Fibroblast of skin of abdomen (primary cell): ENCODE measurements around the gene ARHGAP26.
A peak's percentile ranks its signal among the peaks of the same experiment; 100 is the strongest.

Experiments used
- DNase-seq: peaks from one replicate; pipeline ENCODE4 v3.0.0-alpha.2; 2013

ARHGAP26 gene

DNA sequence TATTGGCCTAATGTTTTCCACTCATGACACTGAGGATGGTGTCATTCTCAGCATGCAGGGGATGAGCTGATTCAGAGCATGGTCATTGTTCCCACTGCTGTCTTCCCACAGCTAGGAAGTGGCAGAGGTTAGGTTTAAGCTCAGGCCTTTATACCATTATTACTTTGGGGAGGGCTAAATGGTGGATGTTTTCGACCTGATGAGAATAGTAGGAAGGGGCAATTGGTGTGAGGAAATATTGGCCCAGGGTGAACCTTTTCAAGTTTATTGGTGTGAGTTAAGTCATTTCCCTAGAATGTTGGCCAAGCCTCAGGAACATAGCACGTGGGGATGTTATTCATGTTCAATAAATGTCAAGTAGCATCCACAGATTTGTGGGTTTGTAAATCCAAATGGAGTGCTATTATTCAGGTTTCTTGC is 59.6 kb downstream of the ARHGAP26 start:
- DNase-seq = peak; percentile 73

DNA sequence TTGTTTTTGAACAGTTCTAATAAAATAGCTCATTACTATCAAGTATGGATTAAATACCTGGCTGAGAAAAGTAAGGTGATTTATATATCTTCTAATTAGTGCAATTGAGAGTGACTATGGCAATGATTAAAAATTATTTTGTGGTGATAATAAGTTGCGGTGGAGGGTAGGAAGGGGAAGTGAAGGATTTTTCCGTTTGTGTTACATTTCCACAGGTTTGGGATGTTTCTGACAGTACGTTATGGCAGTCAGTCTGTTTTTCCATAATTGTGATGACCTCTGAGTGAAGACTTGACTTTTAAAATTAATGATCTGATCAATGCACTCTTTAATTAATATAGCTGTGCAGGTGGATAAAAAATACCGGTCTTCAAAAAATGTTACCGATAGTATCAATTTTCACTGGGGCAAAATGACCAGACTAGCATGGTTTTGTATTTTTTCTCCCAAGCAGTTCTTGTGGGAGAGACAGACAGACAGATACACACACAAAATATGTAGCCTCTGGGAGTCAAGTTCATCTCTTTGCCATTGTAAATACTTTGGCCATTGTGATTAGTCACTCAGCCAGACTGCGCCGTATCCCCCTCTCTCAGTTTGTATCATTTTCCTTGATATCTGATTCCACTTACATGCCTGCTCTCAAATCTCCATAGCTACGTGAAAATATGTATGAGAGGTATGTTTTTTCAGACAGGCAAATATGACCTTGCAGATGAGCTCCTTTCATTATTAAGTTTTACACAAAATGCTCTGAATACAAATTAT is 60.2 kb downstream of the ARHGAP26 start:
- peak; percentile 74 for DNase-seq

DNA sequence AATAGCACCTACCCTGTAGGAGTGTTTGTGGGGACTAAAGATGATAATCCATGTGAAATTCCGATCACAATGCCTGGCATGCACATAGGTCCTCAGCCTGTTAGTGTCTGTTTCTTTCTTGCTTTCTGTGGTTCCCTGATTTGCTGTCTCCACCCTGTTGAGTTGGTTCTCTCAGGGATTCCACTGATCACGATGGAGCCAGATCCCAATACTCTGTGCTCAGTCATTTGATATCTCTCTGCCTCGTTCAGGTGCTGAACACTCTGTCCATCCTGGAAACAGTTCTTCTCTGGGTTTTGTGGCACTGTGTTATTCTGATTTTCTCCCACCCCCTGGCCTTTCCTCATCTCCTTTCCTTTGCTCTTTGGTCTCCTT is 60.8 kb downstream of the ARHGAP26 start:
- no peak for DNase-seq

DNA sequence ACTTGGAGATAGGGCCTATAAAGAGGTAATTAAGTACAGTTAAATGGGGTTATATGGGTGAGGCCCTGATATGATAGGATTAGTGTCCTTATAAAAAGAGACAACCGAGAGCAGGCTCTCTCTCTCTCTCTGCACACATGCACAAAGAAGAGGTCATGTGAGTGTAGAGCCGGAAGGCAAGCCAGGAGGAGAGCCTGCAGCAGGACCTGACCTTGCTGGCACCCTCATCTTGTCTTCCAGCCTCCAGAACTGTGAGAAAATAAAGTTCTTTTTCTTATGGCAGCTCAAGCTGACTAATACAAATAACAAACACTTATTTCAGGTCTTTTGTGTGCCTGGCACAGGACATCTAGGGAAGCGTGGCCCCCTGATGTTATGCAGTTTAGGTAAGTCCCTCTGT is 62.1 kb downstream of the ARHGAP26 start:
- DNase-seq = no peak

DNA sequence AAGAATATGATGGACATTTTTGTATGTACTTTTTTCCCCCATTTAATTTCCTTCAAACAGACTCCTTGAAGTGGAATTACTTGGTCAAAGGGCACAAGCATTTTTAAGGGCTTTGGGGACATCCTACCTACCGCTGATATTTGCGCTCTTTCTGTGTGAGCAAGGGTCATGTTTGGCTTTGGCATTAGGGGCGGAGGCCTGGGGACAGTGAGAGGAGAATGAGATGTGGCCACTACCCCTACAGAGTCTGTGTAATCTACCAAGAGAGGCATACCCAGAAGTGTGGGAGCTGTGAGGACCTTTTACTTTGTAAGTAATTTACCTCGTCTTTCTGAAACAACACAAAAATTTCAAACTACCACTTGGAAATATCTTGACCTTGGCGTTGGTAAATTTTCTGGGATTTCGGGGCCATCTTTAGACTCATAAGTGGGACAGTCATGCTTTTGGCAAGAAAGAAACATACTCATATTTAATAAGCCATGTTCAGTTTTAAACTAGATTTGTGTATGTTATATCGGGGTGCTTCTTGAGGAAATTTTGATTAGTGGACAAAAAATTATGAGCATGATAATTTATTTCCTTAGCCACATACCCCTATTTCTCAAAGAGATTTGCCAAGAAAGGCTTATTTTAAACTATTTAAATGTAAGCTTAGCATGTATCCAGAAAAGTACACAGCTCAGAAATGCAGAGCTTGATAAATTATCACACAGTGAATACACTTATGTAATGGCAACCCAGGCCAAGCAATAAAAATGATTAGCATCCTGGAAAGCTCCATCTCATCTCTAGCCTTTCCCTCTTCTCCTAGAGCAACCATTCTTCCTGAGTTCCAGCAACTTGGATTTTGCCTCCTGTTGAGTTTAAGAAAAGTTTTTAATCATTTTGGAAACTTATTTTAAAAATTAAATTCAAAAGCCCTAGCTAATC is 63.6 kb downstream of the ARHGAP26 start:
- DNase-seq = no peak

DNA sequence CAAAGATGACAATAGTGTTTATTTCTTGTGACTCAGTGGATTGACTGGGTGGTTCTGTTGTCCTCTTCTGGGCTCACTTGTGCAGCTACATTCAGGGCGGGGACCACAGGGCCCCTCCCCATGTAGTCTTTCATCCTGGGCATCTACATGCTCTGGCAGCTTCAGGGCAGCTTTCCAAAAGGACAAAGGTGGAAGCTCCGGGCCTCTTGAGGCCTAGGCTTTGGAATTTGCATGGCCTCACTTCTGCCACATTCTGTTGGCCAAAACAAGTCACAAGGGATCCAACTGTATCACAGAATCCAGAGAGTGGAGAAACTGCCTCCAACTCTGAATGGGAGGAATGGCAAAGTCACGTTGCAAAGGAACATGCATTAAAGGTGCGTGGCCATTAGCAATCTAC is 64.3 kb downstream of the ARHGAP26 start:
- no peak for DNase-seq

DNA sequence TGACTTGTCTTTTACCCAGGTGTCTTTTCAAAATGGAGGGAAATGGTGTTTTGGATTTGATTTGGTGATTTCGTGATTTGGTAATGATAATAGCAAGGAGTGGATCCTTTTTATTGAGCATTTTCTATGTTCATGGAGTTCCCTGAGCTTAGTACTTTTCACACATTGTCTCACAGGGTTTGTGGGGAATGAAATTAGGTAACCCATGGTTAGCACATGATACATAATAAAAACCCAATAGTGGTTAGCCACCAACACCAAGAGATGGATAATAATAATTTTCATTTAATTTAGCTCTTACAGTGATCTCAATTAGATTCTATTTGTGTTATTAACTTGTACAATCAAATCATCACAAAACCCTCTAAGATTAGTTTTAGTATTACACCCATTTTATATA is 65.4 kb downstream of the ARHGAP26 start:
- DNase-seq = no peak

DNA sequence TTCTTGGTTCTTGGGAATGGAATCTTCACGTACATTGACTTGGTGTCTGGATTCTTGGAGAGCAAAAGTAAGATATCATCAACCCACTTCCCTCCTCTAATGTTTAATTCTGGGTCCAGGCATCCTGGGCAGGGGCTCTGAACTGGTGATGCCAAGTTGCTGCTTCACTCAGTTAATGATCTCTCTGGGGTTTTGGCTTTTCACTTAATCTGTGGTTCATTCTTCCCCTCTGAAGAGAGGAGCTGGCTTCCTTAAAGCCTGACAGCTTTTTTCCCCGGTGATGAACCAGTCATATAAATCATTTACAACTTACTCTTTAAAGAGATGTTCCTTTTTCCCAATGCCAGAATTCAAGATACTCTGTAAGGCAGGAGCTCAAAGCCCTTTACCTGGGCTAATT is 65.9 kb downstream of the ARHGAP26 start:
- DNase-seq = no peak

DNA sequence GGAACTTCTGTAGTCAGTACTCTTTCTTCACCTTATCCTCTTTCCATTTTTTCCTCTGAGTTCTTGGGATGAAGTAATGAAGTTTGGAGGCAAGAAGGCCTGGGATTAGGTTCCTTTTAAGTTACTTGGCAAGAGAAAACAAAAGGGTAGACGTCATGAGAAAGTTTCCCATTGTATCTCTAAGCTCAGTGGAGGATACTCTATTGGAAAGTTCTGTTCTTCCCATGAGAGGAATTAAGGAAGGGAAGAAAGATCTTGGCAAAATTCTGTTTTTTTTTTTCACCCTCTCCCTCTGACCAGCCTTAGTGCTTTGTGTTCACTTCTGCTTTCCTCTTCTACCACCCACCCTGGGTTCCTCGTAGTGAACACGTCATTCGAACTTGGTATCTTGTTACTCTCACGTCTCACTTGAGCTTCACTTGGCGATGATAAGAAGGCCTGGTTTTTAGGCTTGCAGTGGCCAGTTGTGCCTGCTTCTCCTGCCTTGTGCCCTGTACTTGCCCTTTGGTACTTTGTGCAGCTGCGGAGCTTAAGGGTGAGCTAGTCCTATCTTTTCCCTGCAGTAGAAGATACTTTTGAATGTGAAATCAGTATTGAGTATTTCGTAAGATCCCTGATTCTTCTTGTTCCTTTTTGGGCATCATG is 67.0 kb downstream of the ARHGAP26 start:
- no peak for DNase-seq

DNA sequence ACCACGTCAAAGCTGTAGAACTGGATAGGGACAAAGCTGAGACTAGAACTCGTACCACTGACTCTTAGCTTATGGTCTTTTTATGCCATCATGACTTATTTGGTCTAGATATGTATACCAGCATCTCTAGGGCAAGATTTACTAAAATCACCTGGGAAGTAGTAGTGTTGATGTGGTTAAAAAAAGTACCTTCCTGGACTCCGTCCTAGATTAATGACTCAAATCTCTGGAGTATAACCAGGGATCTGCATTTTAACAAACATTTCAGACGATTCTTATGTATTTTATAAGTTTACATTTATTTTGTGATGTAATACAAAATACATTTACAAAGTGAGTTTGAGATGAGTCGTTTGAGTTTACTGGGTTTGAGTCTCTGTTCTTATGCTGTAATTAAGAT is 68.7 kb downstream of the ARHGAP26 start:
- no peak for DNase-seq

DNA sequence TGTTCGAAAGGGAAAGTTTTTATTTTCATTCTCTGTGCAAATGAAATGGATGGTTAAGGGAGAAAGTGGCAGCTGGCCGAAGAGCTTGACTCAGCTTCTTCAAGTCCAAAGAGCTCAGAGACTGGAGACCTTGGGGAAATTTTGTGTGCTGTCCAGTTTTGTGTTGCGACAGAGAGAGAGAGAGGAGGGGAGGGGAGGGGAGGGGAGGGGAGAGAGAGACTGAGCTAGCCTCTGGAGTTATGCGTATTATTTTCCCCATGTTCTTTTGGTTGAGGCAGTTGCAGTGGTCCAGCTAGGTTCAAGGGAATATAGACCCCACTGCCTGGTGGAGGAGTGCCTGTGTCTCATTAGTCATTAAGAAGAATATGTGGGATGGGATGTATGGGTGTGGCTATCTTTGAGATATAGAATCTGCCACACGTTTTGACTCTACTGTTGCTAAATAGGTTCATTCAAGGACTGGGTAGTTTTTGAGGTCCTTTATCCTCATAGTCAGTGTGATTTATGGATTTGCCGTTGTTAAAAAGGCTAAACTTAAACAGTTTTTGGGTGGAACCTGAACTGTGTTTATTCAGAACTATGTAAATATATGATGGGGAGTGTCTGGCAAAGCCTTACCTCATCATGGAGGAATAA is 69.7 kb downstream of the ARHGAP26 start:
- DNase-seq = no peak

DNA sequence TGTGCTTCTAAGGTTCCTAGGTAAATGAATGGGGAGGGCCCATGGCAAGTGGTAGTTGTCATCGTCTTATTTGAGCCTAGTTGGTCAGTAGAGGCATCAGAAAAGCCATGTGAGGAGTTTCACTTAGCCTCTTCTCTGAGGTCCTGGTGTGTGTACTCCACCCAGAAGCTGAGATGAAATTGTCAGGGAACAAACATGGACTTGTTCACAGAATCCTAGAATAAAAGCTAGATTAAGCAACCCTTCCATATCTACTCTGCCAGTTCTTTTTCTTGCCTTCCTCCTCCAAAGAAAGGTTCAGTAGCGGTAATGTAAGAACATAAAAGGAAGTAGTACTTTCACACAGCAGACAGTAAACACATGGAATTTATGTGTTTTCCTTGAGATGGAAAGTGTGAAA is 70.4 kb downstream of the ARHGAP26 start:
- no peak for DNase-seq

DNA sequence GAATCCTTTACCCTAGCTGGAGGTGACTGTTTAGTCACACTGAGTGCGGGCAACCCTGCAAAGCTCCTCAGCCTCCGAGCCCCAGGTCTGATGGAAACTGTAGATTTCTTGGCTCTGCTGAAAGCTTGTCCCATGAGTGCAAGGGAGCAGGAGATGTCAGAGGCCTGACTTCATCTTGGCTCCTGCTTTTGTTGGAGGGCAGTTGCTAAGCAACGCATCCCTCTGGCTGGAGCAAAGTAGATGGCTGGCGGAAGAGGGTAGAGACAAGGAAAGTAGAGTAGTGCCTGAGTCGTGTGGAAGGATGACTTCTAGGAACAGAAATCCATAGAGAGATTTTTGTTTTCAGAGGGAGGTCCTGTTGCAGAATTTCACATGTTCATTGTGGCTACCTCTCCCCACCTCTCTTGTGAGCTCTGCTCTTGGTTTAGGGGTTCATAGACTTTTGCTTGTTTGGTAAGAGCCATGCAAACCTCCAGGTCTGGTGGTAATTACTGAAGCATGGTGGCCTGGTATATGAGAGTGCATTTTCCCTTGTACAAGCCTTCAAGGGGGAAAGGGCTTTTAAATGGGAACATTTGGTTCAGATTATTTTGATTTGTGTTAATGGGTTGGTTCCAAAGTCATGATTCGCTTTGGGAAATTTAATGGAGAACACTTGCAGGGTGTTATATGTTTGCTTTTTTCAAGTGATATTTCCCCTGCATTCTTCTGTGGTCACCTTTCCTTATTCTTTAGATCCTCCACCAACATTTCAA is 71.5 kb downstream of the ARHGAP26 start:
- DNase-seq = peak; percentile 80

DNA sequence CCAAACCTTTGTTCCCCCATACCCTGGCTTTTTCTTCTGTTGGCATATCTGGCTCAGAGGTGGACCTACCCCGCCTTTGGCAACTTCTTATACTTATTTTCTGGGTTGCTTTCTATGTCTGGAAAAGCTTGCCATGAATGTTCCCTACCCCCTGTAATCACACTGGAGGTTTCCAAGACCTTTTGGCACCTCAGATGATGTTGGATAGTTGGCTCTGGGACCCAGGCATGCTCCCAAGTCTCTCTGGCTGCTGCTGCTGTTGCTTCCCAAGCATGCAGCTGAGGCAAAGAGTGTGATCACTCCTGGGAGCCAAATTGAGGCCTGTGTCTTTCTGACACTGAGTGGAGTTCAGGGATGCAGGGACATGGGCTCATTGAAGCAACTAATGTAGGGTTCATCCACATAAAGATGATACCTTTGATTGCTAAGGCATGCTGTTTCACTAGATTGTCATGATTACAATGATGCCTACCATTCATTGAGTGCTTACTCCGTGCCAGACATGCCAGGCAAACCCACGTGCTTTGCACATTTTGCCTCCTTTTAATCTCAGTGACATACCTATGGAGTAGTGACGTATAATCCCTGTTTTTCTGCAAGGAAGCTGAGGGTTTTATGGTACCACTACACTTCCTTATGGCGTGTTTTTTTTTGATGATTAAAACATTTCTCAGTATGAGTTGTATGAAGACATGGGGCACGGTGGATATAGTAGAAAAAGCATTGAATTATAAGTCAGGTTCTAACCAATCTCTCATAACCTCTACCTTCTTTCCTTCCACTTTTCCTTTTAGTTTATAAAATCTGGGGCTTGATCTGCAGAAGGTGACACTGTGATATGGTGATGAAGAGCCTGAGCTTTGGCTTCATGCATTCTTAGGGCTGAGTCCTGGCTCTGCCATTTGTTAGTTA is 73.1 kb downstream of the ARHGAP26 start:
- DNase-seq = no peak

DNA sequence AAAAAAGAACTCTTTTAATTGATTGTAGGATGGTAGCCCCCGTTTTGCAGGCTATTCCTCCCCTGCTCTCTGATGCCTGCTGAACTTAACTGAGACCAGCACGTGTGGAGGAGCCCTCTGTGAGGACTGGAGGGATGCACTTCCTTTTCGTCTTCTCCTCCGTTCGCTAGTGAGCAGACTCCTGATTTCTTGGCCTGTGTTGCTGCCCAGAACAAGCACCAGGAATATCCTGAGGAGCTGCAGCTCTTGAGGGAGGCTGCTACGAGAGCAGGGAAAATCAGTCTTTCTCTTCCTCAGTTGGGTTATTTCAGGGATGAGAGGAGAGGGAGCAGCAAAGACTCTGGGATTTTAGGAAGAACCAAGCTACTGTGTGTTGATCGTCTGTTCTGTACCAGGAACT is 74.7 kb downstream of the ARHGAP26 start:
- DNase-seq = no peak

DNA sequence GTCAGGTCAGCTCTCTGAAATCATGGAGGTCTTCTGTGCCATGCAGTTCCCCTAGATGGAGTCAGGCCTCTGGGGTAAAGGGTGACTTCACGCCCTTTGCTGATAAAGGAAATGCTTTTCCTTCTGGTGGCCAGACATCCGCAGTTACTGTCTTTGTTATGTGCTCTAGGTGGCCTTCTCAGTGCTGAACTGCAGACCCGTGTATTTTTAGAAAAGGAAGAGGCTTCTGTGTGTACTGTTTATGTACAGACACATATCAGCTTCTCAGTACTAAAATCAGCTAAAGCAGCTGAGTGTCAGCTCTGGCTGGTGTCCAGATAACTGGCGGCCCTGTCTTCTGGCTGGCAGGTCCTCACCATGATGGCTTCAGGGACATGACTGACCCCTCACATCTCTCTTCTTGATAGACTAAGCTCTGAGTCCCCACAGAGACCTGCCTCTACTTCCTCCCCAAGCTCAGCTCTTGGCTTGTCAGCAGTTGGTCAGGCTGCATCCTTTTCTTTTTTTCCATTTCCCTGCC is 75.3 kb downstream of the ARHGAP26 start:
- no peak for DNase-seq

DNA sequence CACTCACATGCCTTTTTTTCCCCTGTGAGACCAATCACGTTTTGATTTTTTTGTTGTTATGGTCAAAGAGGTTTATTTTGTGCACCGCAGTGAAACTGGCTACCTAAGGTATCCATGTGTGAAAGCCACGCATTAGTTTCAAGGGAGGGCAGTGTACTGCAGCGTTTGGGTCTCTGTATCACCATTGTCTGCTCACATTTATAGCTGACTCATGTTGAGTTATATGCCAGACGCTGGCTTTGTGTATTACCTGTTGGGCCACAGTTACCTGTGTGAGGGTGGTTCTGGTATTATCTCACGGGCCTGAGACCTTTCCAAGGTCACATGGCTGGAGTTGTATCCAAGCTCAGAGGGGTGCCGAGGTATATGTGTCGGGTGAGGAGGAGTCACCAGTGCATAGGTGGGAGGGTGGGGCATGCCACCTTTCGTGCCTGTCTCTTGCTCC is 75.8 kb downstream of the ARHGAP26 start:
- no peak for DNase-seq

DNA sequence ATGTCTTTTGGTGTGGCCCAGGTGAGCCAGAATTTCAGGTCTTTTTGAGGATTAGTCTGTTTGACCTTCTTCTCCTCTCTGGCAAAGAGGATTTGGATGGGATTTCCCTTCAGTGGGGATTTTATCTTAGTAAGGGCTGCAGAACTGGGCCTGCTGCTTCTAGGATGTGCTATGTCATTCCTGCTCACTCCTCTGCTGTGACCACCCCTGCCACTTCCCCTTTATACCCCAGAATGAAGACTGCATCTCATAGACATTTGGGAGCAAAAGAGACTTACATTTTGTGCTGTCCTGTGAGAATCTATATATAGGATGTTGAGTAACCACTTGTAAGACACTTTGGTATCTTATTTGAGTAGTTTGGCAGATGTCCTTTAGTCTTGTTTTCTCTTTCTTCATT is 76.2 kb downstream of the ARHGAP26 start:
- no peak for DNase-seq

DNA sequence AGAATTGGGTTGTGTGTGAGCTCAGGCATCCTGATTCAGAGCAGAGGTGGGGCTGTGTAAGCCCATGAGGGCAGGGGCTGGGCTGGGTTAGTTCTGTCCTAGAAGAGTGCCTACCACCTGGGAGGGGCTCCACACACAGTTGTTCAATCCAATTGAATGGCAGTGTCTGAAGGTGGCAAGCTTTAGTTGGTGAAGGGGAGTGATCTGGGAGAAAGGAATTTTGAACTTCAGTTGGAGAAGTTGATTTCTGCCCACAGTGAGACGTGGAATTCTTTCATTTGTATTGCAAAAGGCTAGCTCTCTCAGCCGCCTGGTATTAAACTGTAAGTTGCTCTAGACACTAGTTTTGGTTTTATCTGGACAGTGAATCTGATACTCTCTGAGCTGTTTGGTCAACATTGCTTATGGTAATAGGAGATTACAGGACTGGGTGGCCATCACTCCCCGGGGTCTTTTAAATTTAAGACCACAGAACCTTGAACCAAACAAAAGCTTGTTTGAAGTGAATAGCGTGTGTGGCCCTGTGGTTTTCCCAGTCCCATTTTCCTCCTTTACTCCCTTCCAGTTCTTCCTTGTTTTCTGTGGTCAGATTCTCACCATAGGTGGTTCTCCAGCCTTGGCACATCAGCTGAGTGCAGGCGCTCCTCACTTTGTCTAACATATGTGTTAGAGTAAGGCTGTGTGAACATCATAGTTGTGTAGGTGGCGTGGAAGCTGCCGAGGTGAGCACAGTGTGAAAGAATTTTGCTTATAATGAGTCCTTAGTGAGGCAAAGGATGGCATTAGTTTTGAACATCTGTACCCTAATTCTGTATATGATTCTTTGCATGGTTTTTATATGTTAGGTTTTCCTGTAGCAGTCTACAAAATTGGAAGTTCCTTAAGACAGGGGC is 78.0 kb downstream of the ARHGAP26 start:
- peak; percentile 29 for DNase-seq

DNA sequence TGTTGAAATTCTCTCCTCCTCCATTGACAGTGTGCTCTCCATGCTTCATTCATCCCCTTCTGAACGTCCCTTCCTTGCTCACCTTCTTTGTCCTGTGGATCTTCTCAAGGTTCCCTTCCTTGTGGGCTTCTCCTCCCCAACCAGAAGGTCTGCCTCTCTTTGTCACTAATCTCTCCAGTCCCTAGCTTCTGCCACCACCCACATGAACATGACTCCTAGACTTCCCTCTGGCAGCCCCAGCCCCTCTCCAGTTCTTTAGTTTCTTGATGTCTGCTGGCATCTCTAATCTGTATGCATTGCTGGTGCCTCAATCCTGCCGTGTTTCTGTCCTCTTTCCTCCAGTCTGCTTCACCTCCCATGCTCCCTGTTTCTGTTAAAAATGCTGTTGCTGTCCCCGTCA is 79.3 kb downstream of the ARHGAP26 start:
- DNase-seq = no peak
